ENCODE results near the gene FAM117B.
"Not testable (repeated sequence)": the region's sequence is repeated elsewhere in the genome, so short reads cannot be mapped to it uniquely, and the experiment has no call there.

Gene FAM117B

GRCh38 chr2:202763916-202764315 lies 129.1 kb downstream of the FAM117B start:
- no peak for DNase-seq

GRCh38 chr2:202764991-202765390 lies 130.2 kb downstream of the FAM117B start:
- no peak for DNase-seq

- no peak for DNase-seq
Observed at GRCh38 chr2:202765436-202765835, 130.7 kb downstream of the FAM117B start.

GRCh38 chr2:202768273-202768672 lies 133.5 kb downstream of the FAM117B start:
- no peak for DNase-seq

GRCh38 chr2:202769201-202769600 lies 134.4 kb downstream of the FAM117B start:
- DNase-seq: no peak

GRCh38 chr2:202771336-202771735 lies 136.6 kb downstream of the FAM117B start:
- DNase-seq: no peak

- DNase-seq: no peak
Observed at GRCh38 chr2:202771741-202772460, 137.1 kb downstream of the FAM117B start.

- no peak for DNase-seq
Observed at GRCh38 chr2:202773301-202773973, 138.7 kb downstream of the FAM117B start.

- DNase-seq: no peak
Observed at GRCh38 chr2:202774104-202774503, 139.3 kb downstream of the FAM117B start.

- DNase-seq: no peak
Observed at GRCh38 chr2:202778217-202778616, 143.4 kb downstream of the FAM117B start.

GRCh38 chr2:202780514-202781021 lies 145.8 kb downstream of the FAM117B start:
- DNase-seq: no peak

- no peak for DNase-seq
Observed at GRCh38 chr2:202782940-202783558, 148.3 kb downstream of the FAM117B start.

- DNase-seq: no peak
Observed at GRCh38 chr2:202786842-202787241, 152.1 kb downstream of the FAM117B start.

- no peak for DNase-seq
Observed at GRCh38 chr2:202790676-202791075, 155.9 kb downstream of the FAM117B start.

- no peak for DNase-seq
Observed at GRCh38 chr2:202797944-202798343, 163.2 kb downstream of the FAM117B start.

- not testable (repeated sequence) for DNase-seq
Observed at GRCh38 chr2:202805911-202806310, 171.1 kb downstream of the FAM117B start.

GRCh38 chr2:202807431-202808138 lies 172.8 kb downstream of the FAM117B start:
- not testable (repeated sequence) for DNase-seq

GRCh38 chr2:202808754-202809153 lies 174.0 kb downstream of the FAM117B start:
- DNase-seq: no peak

- no peak for DNase-seq
Observed at GRCh38 chr2:202813387-202813786, 178.6 kb downstream of the FAM117B start.

GRCh38 chr2:202814226-202814625 lies 179.5 kb downstream of the FAM117B start:
- DNase-seq: no peak

GRCh38 chr2:202815548-202816360 lies 181.0 kb downstream of the FAM117B start:
- no peak for DNase-seq

GRCh38 chr2:202817771-202818170 lies 183.0 kb downstream of the FAM117B start:
- DNase-seq: no peak

Data from activated CD4-positive, alpha-beta T cell treated with anti-CD3 and anti-CD28 coated beads, Interleukin-2, amount 50 U/mL, for 1 hour (primary cell).